Measurements from ENCODE around the gene NPSR1.

GRCh38 chr7:34662058-34662708 lies 4.2 kb downstream of the NPSR1 start:
- no peak for TF ChIP-seq CTCF (IDR thresholded peaks at IDR 0.05; ENCODE audit: poor library complexity)
- TF ChIP-seq EZH2phosphoT487 (IDR thresholded peaks at IDR 0.05; ENCODE audit: low read depth, severe bottlenecking, unreplicated experiment), result no peak

Data from hepatocyte (in vitro differentiated cells).